GM12892 (cell line): ENCODE data around the gene DRAP1.

ENCODE experiments used
- POLR2A ChIP-seq: IDR thresholded peaks from 2 replicates; pipeline ENCODE4 v1.6.1; 2011; ENCODE audit warnings: low read depth, low read length, control low read depth
- POLR2AphosphoS5 ChIP-seq: IDR thresholded peaks from 2 replicates; pipeline ENCODE4 v1.6.1; 2011; ENCODE audit warnings: low read depth, low read length, control low read depth

DNA sequence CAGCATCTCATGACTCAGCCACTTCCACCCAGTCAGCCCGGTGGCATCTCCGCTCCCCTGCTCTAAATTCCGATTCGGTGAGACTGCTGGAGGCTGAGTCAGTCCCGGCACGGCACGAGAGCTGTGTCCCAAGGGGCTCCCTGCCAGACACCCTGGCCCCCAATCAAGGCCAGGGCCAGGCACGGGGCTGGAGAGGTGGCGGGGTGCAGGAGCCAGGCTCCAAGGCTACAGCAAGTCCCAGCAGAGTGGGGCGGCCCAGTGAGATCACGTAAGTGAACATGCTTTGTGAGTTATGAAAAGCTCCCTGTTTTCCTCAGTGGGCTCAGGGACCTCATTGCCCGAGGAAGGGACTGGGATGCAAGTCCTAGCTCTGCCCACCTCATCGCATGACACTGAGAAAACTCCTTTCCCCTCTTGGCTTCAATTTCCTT, 3.4 kb upstream of the DRAP1 start:
- TF ChIP-seq POLR2A (no peak), POLR2AphosphoS5 (no peak)
